GM19452 (cell line): ENCODE measurements around the gene RAP1GAP.
"Not testable (repeated sequence)": the region's sequence is repeated elsewhere in the genome, so short reads cannot be mapped to it uniquely, and the experiment has no call there.

Experiments
- ATAC-seq: cut with Tn5 transposase; IDR thresholded peaks from one replicate; pipeline ENCODE4 v1.9.1; 2021; ENCODE audit not compliant: unreplicated experiment

Gene RAP1GAP

GRCh38 chr1:21680381-21680780 is 11.2 kb upstream of the RAP1GAP start:
- ATAC-seq = no peak

GRCh38 chr1:21677168-21677567 is 8.0 kb upstream of the RAP1GAP start:
- ATAC-seq = no peak

GRCh38 chr1:21674957-21675356 is 5.8 kb upstream of the RAP1GAP start:
- ATAC-seq = no peak

- ATAC-seq = not testable (repeated sequence)
Observed at GRCh38 chr1:21673853-21674252, 4.7 kb upstream of the RAP1GAP start.

- ATAC-seq = no peak
Observed at GRCh38 chr1:21673277-21673780, 4.2 kb upstream of the RAP1GAP start.

- ATAC-seq = no peak
Observed at GRCh38 chr1:21672478-21673276, 3.5 kb upstream of the RAP1GAP start.

GRCh38 chr1:21671915-21672314 is 2.8 kb upstream of the RAP1GAP start:
- ATAC-seq = no peak

- no peak for ATAC-seq
Observed at GRCh38 chr1:21670956-21671902, 2.1 kb upstream of the RAP1GAP start.

- ATAC-seq = no peak
Observed at GRCh38 chr1:21670059-21670881, 1.1 kb upstream of the RAP1GAP start.

GRCh38 chr1:21668951-21669257 is 253 bp downstream of the RAP1GAP start:
- no peak for ATAC-seq

- no peak for ATAC-seq
Observed at GRCh38 chr1:21668232-21668950, 766 bp downstream of the RAP1GAP start.

- no peak for ATAC-seq
Observed at GRCh38 chr1:21667348-21668231, 1.6 kb downstream of the RAP1GAP start.

- ATAC-seq = no peak
Observed at GRCh38 chr1:21666576-21667320, 2.4 kb downstream of the RAP1GAP start.

- ATAC-seq = no peak
Observed at GRCh38 chr1:21665711-21666575, 3.2 kb downstream of the RAP1GAP start.

GRCh38 chr1:21664806-21665588 is 4.2 kb downstream of the RAP1GAP start:
- no peak for ATAC-seq

- ATAC-seq = no peak
Observed at GRCh38 chr1:21663951-21664805, 5.0 kb downstream of the RAP1GAP start.
